Measurements from ENCODE around the gene CD70.
"Not testable (repeated sequence)": the region's sequence is repeated elsewhere in the genome, so short reads cannot be mapped to it uniquely, and the experiment has no call there.

CD70 gene

GRCh38 chr19:6568816-6569215 lies 22.1 kb downstream of the CD70 start:
- DNase-seq: no peak

- DNase-seq: no peak
These were observed 22.9 kb downstream of the CD70 start for GRCh38 chr19:6568010-6568526.

- DNase-seq: not testable (repeated sequence)
These were observed 24.2 kb downstream of the CD70 start for GRCh38 chr19:6566727-6567126.

- no peak for DNase-seq
These were observed 26.6 kb downstream of the CD70 start for GRCh38 chr19:6564393-6564792.

- DNase-seq: not testable (repeated sequence)
These were observed 28.5 kb downstream of the CD70 start for GRCh38 chr19:6562437-6562836.

- DNase-seq: no peak
These were observed 34.3 kb downstream of the CD70 start for GRCh38 chr19:6556480-6557195.

GRCh38 chr19:6556043-6556449 lies 34.9 kb downstream of the CD70 start:
- no peak for DNase-seq

GRCh38 chr19:6551607-6552450 lies 39.1 kb downstream of the CD70 start:
- no peak for DNase-seq

GRCh38 chr19:6551091-6551490 lies 39.9 kb downstream of the CD70 start:
- DNase-seq: no peak

- not testable (repeated sequence) for DNase-seq
These were observed 40.3 kb downstream of the CD70 start for GRCh38 chr19:6550679-6551078.

GRCh38 chr19:6543866-6544347 lies 47.0 kb downstream of the CD70 start:
- DNase-seq: no peak

GRCh38 chr19:6540918-6541689 lies 49.8 kb downstream of the CD70 start:
- no peak for DNase-seq

GRCh38 chr19:6539514-6539913 lies 51.4 kb downstream of the CD70 start:
- no peak for DNase-seq
